ENCODE measurements around the gene STAMBP. TPM values are rescaled to one million over a fixed set of nuclear protein-coding genes. Genes with fewer than 3 reads are reported as not detected.

The STAMBP gene
- total and polyA plus RNA-seq, 8 donors, result 9.8 to 24.4 (median 13.2) TPM

DNA sequence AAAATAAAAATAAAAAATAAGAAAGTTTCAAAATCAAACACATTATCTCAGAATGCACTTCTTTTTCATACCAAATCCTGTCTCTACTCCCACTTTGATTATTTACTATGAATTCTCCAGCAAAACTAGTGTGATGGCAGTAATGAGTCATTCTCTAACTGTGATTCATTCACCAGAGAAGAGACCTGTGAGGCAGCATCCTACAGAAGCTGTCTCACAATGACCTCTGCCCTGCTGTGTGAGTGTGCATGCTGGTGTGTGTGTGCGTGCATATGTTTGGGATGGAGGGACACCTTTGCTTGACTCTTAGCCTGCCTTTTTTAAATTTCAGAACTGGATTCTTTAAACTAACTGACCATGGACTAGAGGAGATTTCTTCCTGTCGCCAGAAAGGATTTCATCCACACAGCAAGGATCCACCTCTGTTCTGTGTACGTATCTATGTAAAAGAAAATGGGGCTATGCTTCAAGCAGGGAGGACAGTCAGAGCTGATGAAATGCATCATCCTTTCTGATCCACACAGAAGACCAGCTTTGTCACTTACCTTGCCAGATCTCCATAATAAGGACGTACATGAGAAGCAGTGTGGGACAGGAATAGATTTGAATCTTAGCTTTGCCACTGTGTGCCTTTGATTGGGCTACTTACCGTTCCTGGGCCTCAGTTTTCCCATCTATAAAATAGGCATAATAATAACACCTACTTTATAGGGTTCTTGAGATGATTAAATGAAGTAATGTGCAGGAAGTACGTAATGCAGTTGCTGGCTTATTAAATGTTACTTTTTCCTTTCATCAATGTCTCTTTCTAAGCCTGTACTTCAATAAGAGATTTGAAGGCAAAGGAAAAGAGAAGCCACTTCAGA is 31.2 kb downstream of the STAMBP start:
- TF ChIP-seq, protein P1, sequence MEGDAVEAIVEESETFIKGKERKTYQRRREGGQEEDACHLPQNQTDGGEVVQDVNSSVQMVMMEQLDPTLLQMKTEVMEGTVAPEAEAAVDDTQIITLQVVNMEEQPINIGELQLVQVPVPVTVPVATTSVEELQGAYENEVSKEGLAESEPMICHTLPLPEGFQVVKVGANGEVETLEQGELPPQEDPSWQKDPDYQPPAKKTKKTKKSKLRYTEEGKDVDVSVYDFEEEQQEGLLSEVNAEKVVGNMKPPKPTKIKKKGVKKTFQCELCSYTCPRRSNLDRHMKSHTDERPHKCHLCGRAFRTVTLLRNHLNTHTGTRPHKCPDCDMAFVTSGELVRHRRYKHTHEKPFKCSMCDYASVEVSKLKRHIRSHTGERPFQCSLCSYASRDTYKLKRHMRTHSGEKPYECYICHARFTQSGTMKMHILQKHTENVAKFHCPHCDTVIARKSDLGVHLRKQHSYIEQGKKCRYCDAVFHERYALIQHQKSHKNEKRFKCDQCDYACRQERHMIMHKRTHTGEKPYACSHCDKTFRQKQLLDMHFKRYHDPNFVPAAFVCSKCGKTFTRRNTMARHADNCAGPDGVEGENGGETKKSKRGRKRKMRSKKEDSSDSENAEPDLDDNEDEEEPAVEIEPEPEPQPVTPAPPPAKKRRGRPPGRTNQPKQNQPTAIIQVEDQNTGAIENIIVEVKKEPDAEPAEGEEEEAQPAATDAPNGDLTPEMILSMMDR (IDR thresholded peaks at IDR 0.05), result no peak
- Histone ChIP-seq H3K27ac (no peak overlapping the region), H3K36me3 (peaks cover 0 to 38% (median 0%) of the 10 kb centered on the region in 3 donors), H3K27me3 (no peaks in the 10 kb centered on the region), H3K4me1 (no peaks in the 10 kb centered on the region), H3K4me3 (no peak overlapping the region), H3K9me3 (no peaks in the 10 kb centered on the region)
- intact Hi-C loops (cut with DNase I), result no loop called here
- FAIRE-seq, result no peak
- 93 to 98% methylated on average over 6 of the region's 6 CpGs for WGBS, 2 donors
- no peak for ATAC-seq
- no peak for DNase-seq

DNA sequence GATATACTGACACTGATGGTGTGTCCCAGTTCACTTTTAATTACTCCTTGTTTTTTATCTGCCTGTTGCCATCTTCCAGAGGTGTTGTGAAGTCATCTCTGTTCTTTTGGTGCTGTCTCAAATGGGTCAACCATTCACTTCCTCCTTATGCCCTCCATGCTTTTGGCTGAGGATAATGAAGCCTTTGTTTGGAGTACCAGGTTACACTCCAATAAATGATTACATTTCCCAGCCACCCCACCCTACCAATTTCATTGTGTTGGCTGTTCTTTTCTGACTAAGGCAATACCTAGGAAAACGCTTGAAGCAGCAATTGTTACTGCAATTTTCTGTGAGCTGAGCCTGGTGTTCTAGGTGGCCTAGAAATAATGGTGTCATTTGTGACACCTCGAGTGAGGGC is 34.2 kb downstream of the STAMBP start:
- Histone ChIP-seq H3K9me3 (no peaks in the 10 kb centered on the region), H3K27me3 (no peaks in the 10 kb centered on the region), H3K27ac (peak overlapping the region in 1 of 4 donors; percentile 38), H3K4me1 (no peaks in the 10 kb centered on the region), H3K36me3 (peaks cover 0 to 24% (median 6%) of the 10 kb centered on the region in 3 donors), H3K4me3 (no peak overlapping the region)
- ATAC-seq (peak in 3 of 4 donors; percentile 52 to 68 (median 60)), DNase-seq (no peak), FAIRE-seq (no peak)
- 57 to 58% methylated on average over 2 of the region's 2 CpGs for WGBS, 2 donors
- TF ChIP-seq, protein P1 (IDR thresholded peaks at IDR 0.05), result no peak
- intact Hi-C loops (cut with DNase I), result no loop called here

DNA sequence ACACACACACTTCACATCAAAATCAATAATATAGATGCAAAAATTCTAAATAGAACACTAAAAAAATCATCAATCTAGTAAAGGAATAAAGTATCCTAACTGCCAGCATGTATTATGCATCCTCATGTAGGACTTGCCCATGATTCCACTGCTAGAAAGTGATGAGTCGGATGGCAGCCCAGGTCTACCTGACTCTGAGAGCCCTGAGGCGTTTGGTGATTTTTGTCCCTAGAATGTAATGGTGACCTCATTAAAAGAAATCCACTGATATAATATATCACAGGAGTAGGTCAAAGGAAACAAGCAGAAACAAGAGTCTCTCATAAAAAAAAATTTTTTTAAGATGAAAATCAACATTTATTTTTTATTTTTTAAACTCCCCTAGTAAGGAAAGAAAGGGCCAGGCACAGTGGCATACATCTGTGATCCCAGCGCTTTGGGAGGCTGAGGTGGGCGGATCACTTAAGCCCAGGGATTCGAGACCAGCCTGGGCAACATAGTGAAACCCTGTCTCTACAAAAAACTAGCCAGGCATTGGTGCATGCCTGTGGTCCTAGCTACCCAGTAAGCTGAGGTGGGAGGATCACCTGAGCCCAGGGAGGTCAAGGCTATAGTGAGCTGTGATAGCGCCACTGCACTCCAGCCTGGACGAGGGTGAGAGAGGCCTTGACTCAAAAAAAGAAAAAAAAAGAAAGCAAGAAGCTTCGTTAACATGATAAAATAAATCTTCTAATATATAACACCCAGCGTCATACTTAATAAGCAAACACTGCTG is 39.6 kb downstream of the STAMBP start:
- Histone ChIP-seq H3K36me3 (peaks cover 0 to 6% (median 4%) of the 10 kb centered on the region in 3 donors), H3K27me3 (no peaks in the 10 kb centered on the region), H3K27ac (no peak overlapping the region), H3K4me1 (no peaks in the 10 kb centered on the region), H3K9me3 (no peaks in the 10 kb centered on the region), H3K4me3 (no peak overlapping the region)
- FAIRE-seq, result no peak
- WGBS, 2 donors, result 87% methylated on average over 9 of the region's 9 CpGs
- DNase-seq, result no peak
- ATAC-seq, result no peak
- intact Hi-C loops (cut with DNase I), result no loop called here
- TF ChIP-seq, protein P1 (IDR thresholded peaks at IDR 0.05), result no peak

GRCh38 chr2:73870084-73870483 is 41.3 kb downstream of the STAMBP start:
- WGBS, 2 donors, result 66% methylated on average over 4 of the region's 4 CpGs
- Histone ChIP-seq H3K27ac (no peak overlapping the region), H3K27me3 (no peaks in the 10 kb centered on the region), H3K4me1 (no peaks in the 10 kb centered on the region), H3K4me3 (no peak overlapping the region), H3K36me3 (peaks cover 0 to 6% (median 0%) of the 10 kb centered on the region in 3 donors), H3K9me3 (no peaks in the 10 kb centered on the region)
- FAIRE-seq (peak; percentile 56), DNase-seq (no peak), ATAC-seq (peak in 2 of 4 donors; percentile 38 to 40)
- intact Hi-C loops (cut with DNase I), result no loop called here
- TF ChIP-seq, protein P1 (IDR thresholded peaks at IDR 0.05), result no peak

Data from pancreas (tissue), 10 donors.